Measurements from ENCODE around the gene TMEM63B.

The TMEM63B gene

GRCh38 chr6:44119704-44120262 lies 7.6 kb upstream of the TMEM63B start:
- POLR2A ChIA-PET, result no interaction called here
- CTCF ChIA-PET, result no interaction called here
- DNase-seq (ENCODE audit: extremely low spot score), result no peak
- TF ChIP-seq SP1 (IDR thresholded peaks at IDR 0.05), result no peak
- TF ChIP-seq FOXK2 (IDR thresholded peaks at IDR 0.05), result no peak
- no peak for TF ChIP-seq CTBP1 (IDR thresholded peaks at IDR 0.05; ENCODE audit: borderline replicate concordance)
- no peak for TF ChIP-seq BHLHE40 (IDR thresholded peaks at IDR 0.05; ENCODE audit: borderline replicate concordance)
- TF ChIP-seq PKNOX1 (IDR thresholded peaks at IDR 0.05), result no peak
- no peak for TF ChIP-seq TARDBP (IDR thresholded peaks at IDR 0.05)
- no peak for TF ChIP-seq L3MBTL2 (conservative IDR thresholded peaks at IDR 0.05)
- no peak for TF ChIP-seq FOXA1 (IDR thresholded peaks at IDR 0.05)
- TF ChIP-seq SUZ12 (IDR thresholded peaks at IDR 0.05), result no peak

GRCh38 chr6:44120692-44121443 lies 6.5 kb upstream of the TMEM63B start:
- POLR2A ChIA-PET, result no interaction called here
- TF ChIP-seq SP1 (IDR thresholded peaks at IDR 0.05) (no peak), PKNOX1 (IDR thresholded peaks at IDR 0.05) (no peak), FOXM1 (IDR thresholded peaks at IDR 0.05; ENCODE audit: borderline replicate concordance) (no peak), BHLHE40 (IDR thresholded peaks at IDR 0.05; ENCODE audit: borderline replicate concordance) (no peak), ZNF384 (IDR thresholded peaks at IDR 0.05) (no peak), NFRKB (IDR thresholded peaks at IDR 0.05) (no peak), SUZ12 (IDR thresholded peaks at IDR 0.05) (no peak), TARDBP (IDR thresholded peaks at IDR 0.05) (no peak), FOXA1 (IDR thresholded peaks at IDR 0.05) (no peak), HDGF (IDR thresholded peaks at IDR 0.05; ENCODE audit: borderline replicate concordance) (no peak), ELF4 (IDR thresholded peaks at IDR 0.05) (no peak), FOXK2 (IDR thresholded peaks at IDR 0.05) (no peak), CTBP1 (IDR thresholded peaks at IDR 0.05; ENCODE audit: borderline replicate concordance) (no peak)
- CTCF ChIA-PET, result interaction anchor here (0.5 kb wide), 1 partner anchor 33 kb away, joined by 3 read pairs; no protein-coding TSS in a partner anchor
- no peak for DNase-seq (ENCODE audit: extremely low spot score)

- ChIA-PET POLR2A (no interaction called here), CTCF (interaction anchor here (1.6 kb wide), 1 partner anchor 10 kb away, joined by 5 read pairs; no protein-coding TSS in a partner anchor)
- TF ChIP-seq ZNF384 (IDR thresholded peaks at IDR 0.05), result no peak
- TF ChIP-seq ELF4 (IDR thresholded peaks at IDR 0.05), result no peak
- no peak for TF ChIP-seq ARNT (IDR thresholded peaks at IDR 0.05)
- no peak for TF ChIP-seq SP1 (IDR thresholded peaks at IDR 0.05)
- TF ChIP-seq CTBP1 (IDR thresholded peaks at IDR 0.05; ENCODE audit: borderline replicate concordance), result no peak
- no peak for TF ChIP-seq BHLHE40 (IDR thresholded peaks at IDR 0.05; ENCODE audit: borderline replicate concordance)
- TF ChIP-seq SUZ12 (IDR thresholded peaks at IDR 0.05), result no peak
- no peak for TF ChIP-seq LEF1 (IDR thresholded peaks at IDR 0.05; ENCODE audit: borderline replicate concordance)
- no peak for TF ChIP-seq FOXK2 (IDR thresholded peaks at IDR 0.05)
- TF ChIP-seq TARDBP (IDR thresholded peaks at IDR 0.05), result no peak
- TF ChIP-seq FOXM1 (IDR thresholded peaks at IDR 0.05; ENCODE audit: borderline replicate concordance), result no peak
- no peak for TF ChIP-seq NFRKB (IDR thresholded peaks at IDR 0.05)
- no peak for TF ChIP-seq HDGF (IDR thresholded peaks at IDR 0.05; ENCODE audit: borderline replicate concordance)
- no peak for TF ChIP-seq FOXA1 (IDR thresholded peaks at IDR 0.05)
- TF ChIP-seq L3MBTL2 (conservative IDR thresholded peaks at IDR 0.05), result no peak
- TF ChIP-seq PKNOX1 (IDR thresholded peaks at IDR 0.05), result no peak
- DNase-seq (ENCODE audit: extremely low spot score), result no peak
Observed at GRCh38 chr6:44122801-44123200, 4.6 kb upstream of the TMEM63B start.

GRCh38 chr6:44123544-44123943 lies 3.8 kb upstream of the TMEM63B start:
- CTCF ChIA-PET, result interaction anchor here (1.2 kb wide), 1 partner anchor 23 kb away, joined by 3 read pairs; no protein-coding TSS in a partner anchor
- DNase-seq (ENCODE audit: extremely low spot score), result no peak
- POLR2A ChIA-PET, result no interaction called here
- TF ChIP-seq NFRKB (IDR thresholded peaks at IDR 0.05) (no peak), LEF1 (IDR thresholded peaks at IDR 0.05; ENCODE audit: borderline replicate concordance) (no peak), FOXM1 (IDR thresholded peaks at IDR 0.05; ENCODE audit: borderline replicate concordance) (no peak), CTBP1 (IDR thresholded peaks at IDR 0.05; ENCODE audit: borderline replicate concordance) (no peak), FOXA1 (IDR thresholded peaks at IDR 0.05) (no peak), ELF4 (IDR thresholded peaks at IDR 0.05) (no peak), ARNT (IDR thresholded peaks at IDR 0.05) (no peak), SP1 (IDR thresholded peaks at IDR 0.05) (no peak), HDGF (IDR thresholded peaks at IDR 0.05; ENCODE audit: borderline replicate concordance) (no peak), TARDBP (IDR thresholded peaks at IDR 0.05) (no peak), PKNOX1 (IDR thresholded peaks at IDR 0.05) (no peak), L3MBTL2 (conservative IDR thresholded peaks at IDR 0.05) (no peak), BHLHE40 (IDR thresholded peaks at IDR 0.05; ENCODE audit: borderline replicate concordance) (no peak), FOXK2 (IDR thresholded peaks at IDR 0.05) (no peak), SUZ12 (IDR thresholded peaks at IDR 0.05) (no peak)
